KOPT-K1 (cell line): ENCODE measurements around the gene CRTC1.
"Not testable (repeated sequence)": the region's sequence is repeated elsewhere in the genome, so short reads cannot be mapped to it uniquely, and the experiment has no call there.

Source experiments
- H3K27ac ChIP-seq: fragments of 200-600 bp; sonication (generic); 2 replicates; pipeline ENCODE4 v1.5.1; 2016; ENCODE audit warnings: antibody characterized with exemption, mild to moderate bottlenecking, low read depth, low read length; ENCODE audit not compliant: poor library complexity, severe bottlenecking
- H3K36me3 ChIP-seq: fragments of 200-600 bp; sonication (generic); 2 replicates; pipeline ENCODE4 v1.5.1; 2017; ENCODE audit warnings: antibody characterized with exemption, mild to moderate bottlenecking, low read length, moderate library complexity; ENCODE audit not compliant: insufficient read depth
- H3K9me3 ChIP-seq: fragments of 200-600 bp; sonication (generic); 2 replicates; pipeline ENCODE4 v1.5.1; 2017; ENCODE audit warnings: antibody characterized with exemption, low read length, mild to moderate bottlenecking; ENCODE audit not compliant: insufficient read depth, poor library complexity, severe bottlenecking

Gene CRTC1

GRCh38 chr19:18715416-18715815, 31.9 kb downstream of the CRTC1 start:
- Histone ChIP-seq H3K9me3 (no peaks in the 10 kb centered on the region), H3K27ac (no peak overlapping the region), H3K36me3 (no peaks in the 10 kb centered on the region)

GRCh38 chr19:18716857-18717256, 33.4 kb downstream of the CRTC1 start:
- no peaks in the 10 kb centered on the region for H3K9me3 ChIP-seq
- no peak overlapping the region for H3K27ac ChIP-seq
- no peaks in the 10 kb centered on the region for H3K36me3 ChIP-seq

GRCh38 chr19:18717601-18718000, 34.1 kb downstream of the CRTC1 start:
- Histone ChIP-seq H3K27ac (no peak overlapping the region), H3K36me3 (no peaks in the 10 kb centered on the region)

GRCh38 chr19:18718015-18718526, 34.6 kb downstream of the CRTC1 start:
- Histone ChIP-seq H3K27ac (no peak overlapping the region), H3K36me3 (no peaks in the 10 kb centered on the region), H3K9me3 (no peaks in the 10 kb centered on the region)

More at GRCh38 chr19:18717601-18718000, 34.1 kb downstream of the CRTC1 start:
- no peaks in the 10 kb centered on the region for H3K9me3 ChIP-seq

- Histone ChIP-seq H3K27ac (no peak overlapping the region), H3K9me3 (no peaks in the 10 kb centered on the region), H3K36me3 (no peaks in the 10 kb centered on the region)
These were observed 35.5 kb downstream of the CRTC1 start for GRCh38 chr19:18718846-18719458.

- Histone ChIP-seq H3K36me3 (no peaks in the 10 kb centered on the region), H3K9me3 (no peaks in the 10 kb centered on the region), H3K27ac (no peak overlapping the region)
These were observed 36.1 kb downstream of the CRTC1 start for GRCh38 chr19:18719541-18719940.

- H3K27ac ChIP-seq = no peak overlapping the region
- no peaks in the 10 kb centered on the region for H3K9me3 ChIP-seq
- H3K36me3 ChIP-seq = no peaks in the 10 kb centered on the region
These were observed 40.4 kb downstream of the CRTC1 start for GRCh38 chr19:18723871-18724377.

GRCh38 chr19:18725841-18726770, 42.6 kb downstream of the CRTC1 start:
- Histone ChIP-seq H3K9me3 (no peaks in the 10 kb centered on the region), H3K27ac (no peak overlapping the region), H3K36me3 (no peaks in the 10 kb centered on the region)

GRCh38 chr19:18726846-18727245, 43.4 kb downstream of the CRTC1 start:
- no peaks in the 10 kb centered on the region for H3K9me3 ChIP-seq
- no peak overlapping the region for H3K27ac ChIP-seq
- no peaks in the 10 kb centered on the region for H3K36me3 ChIP-seq

GRCh38 chr19:18727602-18728001, 44.1 kb downstream of the CRTC1 start:
- H3K9me3 ChIP-seq, H3K27ac ChIP-seq, H3K36me3 ChIP-seq: not testable (repeated sequence)

GRCh38 chr19:18729933-18730530, 46.6 kb downstream of the CRTC1 start:
- H3K9me3 ChIP-seq = no peaks in the 10 kb centered on the region
- H3K36me3 ChIP-seq = no peaks in the 10 kb centered on the region
- no peak overlapping the region for H3K27ac ChIP-seq

- no peaks in the 10 kb centered on the region for H3K9me3 ChIP-seq
- no peaks in the 10 kb centered on the region for H3K36me3 ChIP-seq
- no peak overlapping the region for H3K27ac ChIP-seq
These were observed 47.5 kb downstream of the CRTC1 start for GRCh38 chr19:18730885-18731513.

GRCh38 chr19:18731562-18732008, 48.1 kb downstream of the CRTC1 start:
- Histone ChIP-seq H3K36me3 (no peaks in the 10 kb centered on the region), H3K27ac (no peak overlapping the region), H3K9me3 (no peaks in the 10 kb centered on the region)

- H3K36me3 ChIP-seq = no peaks in the 10 kb centered on the region
- no peaks in the 10 kb centered on the region for H3K9me3 ChIP-seq
- H3K27ac ChIP-seq = no peak overlapping the region
These were observed 49.7 kb downstream of the CRTC1 start for GRCh38 chr19:18733196-18733647.
